NCI-H187 (cell line): ENCODE measurements around the gene CCDC81.

Experiments
- DNase-seq, 2 experiments: peaks; one replicate each; lab custom pipeline; 2025; lab: John Stamatoyannopoulos, UW

Gene CCDC81

DNA sequence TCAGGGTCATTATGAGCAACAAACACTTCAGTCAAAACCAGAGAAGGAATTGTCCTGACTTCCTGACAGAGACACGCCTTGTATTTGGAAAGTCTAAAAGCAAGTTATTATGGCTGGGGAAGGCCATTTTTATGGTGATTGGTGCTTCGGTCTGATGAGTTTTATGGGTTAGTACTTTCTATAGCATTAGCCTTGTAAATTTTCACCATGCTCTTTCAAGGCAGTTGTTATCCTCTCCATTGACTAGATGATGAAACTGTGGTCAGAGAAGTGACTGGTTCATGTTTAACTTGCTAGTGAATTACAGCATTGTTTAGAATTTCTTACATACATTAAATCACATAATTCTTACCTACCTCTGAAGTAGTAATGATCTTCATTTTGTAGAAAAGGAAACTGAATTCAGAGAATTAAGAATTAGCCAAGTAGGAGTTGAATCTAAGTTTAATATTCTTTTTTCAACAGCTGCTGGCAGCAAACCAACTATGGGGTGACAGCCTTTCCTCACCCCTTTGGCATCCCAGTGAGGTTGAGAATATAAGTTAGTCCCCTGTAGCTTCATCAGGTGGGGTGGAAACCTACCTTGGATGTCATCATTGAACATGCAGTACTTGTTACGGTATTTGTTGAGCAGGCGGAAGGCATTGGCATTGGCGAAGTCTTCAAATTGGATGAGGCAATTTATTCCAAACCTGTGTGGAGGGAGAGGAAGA, 90.0 kb downstream of the CCDC81 start:
- DNase-seq = no peak

DNA sequence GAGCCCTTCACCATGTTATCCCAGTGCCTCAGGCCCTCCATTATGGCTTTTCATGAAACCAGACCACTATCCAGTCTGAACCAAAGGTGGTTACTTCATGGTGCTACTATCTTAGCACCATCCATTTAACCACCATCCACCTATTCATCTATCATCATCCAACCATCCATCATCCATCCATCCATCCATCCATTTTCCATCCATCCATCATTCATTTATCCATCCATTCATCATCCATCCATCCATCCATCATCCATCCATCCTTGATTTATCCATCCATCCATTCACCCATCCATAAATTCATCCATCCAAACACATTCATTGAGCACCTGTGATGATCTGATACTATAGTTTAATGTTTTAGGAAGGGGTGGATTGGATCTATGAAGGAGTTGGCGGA, 93.5 kb downstream of the CCDC81 start:
- DNase-seq = no peak

DNA sequence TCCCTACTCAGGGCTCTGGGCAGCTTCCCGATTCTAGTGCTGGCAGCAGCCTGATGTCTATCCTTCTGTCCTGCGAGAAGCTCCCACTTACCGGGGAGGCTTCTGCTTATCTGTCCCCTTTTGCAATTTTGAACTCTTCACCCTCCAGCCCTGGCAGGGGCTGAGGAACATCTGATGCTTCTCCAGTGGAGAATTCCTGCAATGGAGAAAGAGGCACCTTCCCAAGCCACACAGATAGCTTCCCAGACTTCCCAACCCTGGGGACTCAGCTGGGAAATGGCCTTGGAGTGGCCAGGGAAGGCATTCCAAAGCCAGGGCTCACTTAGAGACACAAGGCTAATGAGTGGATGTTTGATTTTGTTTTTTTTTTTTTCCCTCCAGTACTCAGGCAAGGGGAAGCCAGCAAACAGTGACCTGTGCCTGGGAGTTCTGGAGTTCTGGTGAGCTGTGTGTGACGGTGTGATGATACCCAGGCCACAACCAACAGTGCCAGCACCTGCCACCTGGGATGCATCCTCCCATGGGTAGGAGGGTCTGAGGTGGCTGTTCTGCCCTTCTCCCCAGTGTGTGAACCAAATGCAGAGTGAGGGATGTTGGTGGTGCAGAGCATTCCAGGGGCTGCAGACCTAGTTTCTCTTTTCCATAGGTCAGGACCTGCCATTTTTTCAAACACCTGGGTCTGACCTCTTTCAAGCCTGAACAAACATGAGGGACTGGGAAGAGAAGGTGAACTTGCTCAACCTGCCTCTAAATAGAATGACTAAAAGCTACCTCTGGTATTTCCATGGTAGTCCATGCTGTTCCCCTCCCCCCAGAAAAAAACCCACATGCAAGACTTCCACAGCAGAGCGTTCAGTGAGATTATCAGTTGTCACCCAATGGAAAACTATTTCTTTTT, 95.1 kb downstream of the CCDC81 start:
- DNase-seq = no peak
